ENCODE data around the gene ZDHHC8.

The ZDHHC8 gene

GRCh38 chr22:20105456-20106204 is 26.0 kb upstream of the ZDHHC8 start:
- H3K9me3 ChIP-seq (ENCODE audit: control insufficient read depth, insufficient read depth, low read length) = no peaks in the 10 kb centered on the region
- peaks cover 87% of the 10 kb centered on the region for H3K36me3 ChIP-seq (ENCODE audit: control insufficient read depth, low read length)
- H3K27ac ChIP-seq (ENCODE audit: low read depth, low read length) = no peak overlapping the region
- H3K4me1 ChIP-seq (ENCODE audit: control insufficient read depth, low read length) = no peaks in the 10 kb centered on the region
- peaks cover 19% of the 10 kb centered on the region for H3K79me2 ChIP-seq (ENCODE audit: control insufficient read depth, low read length)
- H3K4me3 ChIP-seq (ENCODE audit: low read length) = no peak overlapping the region
- no peaks in the 10 kb centered on the region for H4K20me1 ChIP-seq (ENCODE audit: control insufficient read depth, insufficient read depth, low read depth, low read length)
- H3K4me2 ChIP-seq (ENCODE audit: low read length) = no peak overlapping the region
- TF ChIP-seq EZH2phosphoT487 (IDR thresholded peaks at IDR 0.05; ENCODE audit: borderline replicate concordance, low read length) (no peak), CTCF (IDR thresholded peaks at IDR 0.05; ENCODE audit: low read depth, low read length, poor library complexity, severe bottlenecking) (no peak)
- H3F3A ChIP-seq (ENCODE audit: control insufficient read depth, insufficient read depth) = peaks cover 8% of the 10 kb centered on the region
- H3K9me2 ChIP-seq (replicated peaks; ENCODE audit: control insufficient read depth, low read length) = no peaks in the 10 kb centered on the region
- no peaks in the 10 kb centered on the region for H3K27me3 ChIP-seq (ENCODE audit: control insufficient read depth, low read length)

GRCh38 chr22:20106205-20106848 is 25.3 kb upstream of the ZDHHC8 start:
- TF ChIP-seq CTCF (IDR thresholded peaks at IDR 0.05; ENCODE audit: low read depth, low read length, poor library complexity, severe bottlenecking) = no peak
- TF ChIP-seq EZH2phosphoT487 (IDR thresholded peaks at IDR 0.05; ENCODE audit: borderline replicate concordance, low read length) = no peak
- Histone ChIP-seq H3K27me3 (ENCODE audit: control insufficient read depth, low read length) (no peaks in the 10 kb centered on the region), H3K9me2 (replicated peaks; ENCODE audit: control insufficient read depth, low read length) (no peaks in the 10 kb centered on the region), H3K4me2 (ENCODE audit: low read length) (no peak overlapping the region), H3K4me1 (ENCODE audit: control insufficient read depth, low read length) (no peaks in the 10 kb centered on the region), H3K4me3 (ENCODE audit: low read length) (no peak overlapping the region), H3K79me2 (ENCODE audit: control insufficient read depth, low read length) (peaks cover 16% of the 10 kb centered on the region), H3K27ac (ENCODE audit: low read depth, low read length) (no peak overlapping the region), H3K36me3 (ENCODE audit: control insufficient read depth, low read length) (peaks cover 87% of the 10 kb centered on the region), H3F3A (ENCODE audit: control insufficient read depth, insufficient read depth) (peaks cover 13% of the 10 kb centered on the region), H4K20me1 (ENCODE audit: control insufficient read depth, insufficient read depth, low read depth, low read length) (no peaks in the 10 kb centered on the region), H3K9me3 (ENCODE audit: control insufficient read depth, insufficient read depth, low read length) (no peaks in the 10 kb centered on the region)

GRCh38 chr22:20106849-20107237 is 24.8 kb upstream of the ZDHHC8 start:
- Histone ChIP-seq H3K9me3 (ENCODE audit: control insufficient read depth, insufficient read depth, low read length) (no peaks in the 10 kb centered on the region), H3F3A (ENCODE audit: control insufficient read depth, insufficient read depth) (peaks cover 13% of the 10 kb centered on the region), H3K27ac (ENCODE audit: low read depth, low read length) (no peak overlapping the region), H3K4me2 (ENCODE audit: low read length) (no peak overlapping the region), H3K9me2 (replicated peaks; ENCODE audit: control insufficient read depth, low read length) (no peaks in the 10 kb centered on the region), H3K79me2 (ENCODE audit: control insufficient read depth, low read length) (peaks cover 13% of the 10 kb centered on the region), H3K4me1 (ENCODE audit: control insufficient read depth, low read length) (0 out of 2 replicates have a peak, but pooled peaks cover 1% of the 10 kb centered on the region), H3K36me3 (ENCODE audit: control insufficient read depth, low read length) (peaks cover 85% of the 10 kb centered on the region), H4K20me1 (ENCODE audit: control insufficient read depth, insufficient read depth, low read depth, low read length) (no peaks in the 10 kb centered on the region), H3K27me3 (ENCODE audit: control insufficient read depth, low read length) (no peaks in the 10 kb centered on the region), H3K4me3 (ENCODE audit: low read length) (no peak overlapping the region)
- TF ChIP-seq CTCF (IDR thresholded peaks at IDR 0.05; ENCODE audit: low read depth, low read length, poor library complexity, severe bottlenecking) (no peak), EZH2phosphoT487 (IDR thresholded peaks at IDR 0.05; ENCODE audit: borderline replicate concordance, low read length) (no peak)

Data from DOHH2 (cell line).